ENCODE measurements around the gene ADCY9.

Gene ADCY9

DNA sequence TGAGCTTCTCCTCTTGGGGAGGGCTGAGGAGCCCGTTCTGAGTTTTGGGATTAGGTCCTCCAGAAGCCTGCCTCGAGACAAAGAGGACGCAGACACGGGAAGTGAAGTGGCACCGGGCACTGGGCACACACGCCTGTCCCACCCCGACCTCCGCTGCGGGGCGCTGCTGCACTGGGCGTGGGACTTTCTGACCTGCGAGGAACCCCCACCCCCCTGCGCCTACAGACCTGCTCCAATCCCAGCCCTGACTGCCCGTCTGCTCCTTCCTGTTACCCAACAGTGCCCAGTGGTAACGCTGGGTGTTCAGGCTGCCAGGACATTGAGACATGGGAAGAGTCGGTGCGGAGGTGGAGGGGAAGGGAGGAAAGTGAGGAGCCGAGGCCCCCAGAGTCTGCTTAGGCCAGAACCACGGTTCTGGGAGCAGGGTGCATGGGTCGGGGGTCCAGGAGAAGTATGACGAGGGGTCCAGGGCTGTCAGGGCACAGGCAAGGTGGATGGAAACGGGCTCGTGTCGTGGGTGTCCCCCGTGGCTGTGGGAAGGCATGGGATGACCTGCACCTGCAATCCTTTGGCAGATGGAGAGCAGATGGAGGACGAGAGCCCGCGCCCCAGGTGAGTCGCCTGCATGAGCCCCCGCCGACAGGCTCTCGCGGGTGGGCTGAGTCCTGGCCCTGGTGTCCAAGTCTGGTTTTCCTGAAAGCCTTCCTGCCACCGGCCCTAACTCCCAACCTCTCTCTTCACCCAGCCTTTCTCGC lies 123.8 kb downstream of the ADCY9 start:
- TF ChIP-seq, protein P1, sequence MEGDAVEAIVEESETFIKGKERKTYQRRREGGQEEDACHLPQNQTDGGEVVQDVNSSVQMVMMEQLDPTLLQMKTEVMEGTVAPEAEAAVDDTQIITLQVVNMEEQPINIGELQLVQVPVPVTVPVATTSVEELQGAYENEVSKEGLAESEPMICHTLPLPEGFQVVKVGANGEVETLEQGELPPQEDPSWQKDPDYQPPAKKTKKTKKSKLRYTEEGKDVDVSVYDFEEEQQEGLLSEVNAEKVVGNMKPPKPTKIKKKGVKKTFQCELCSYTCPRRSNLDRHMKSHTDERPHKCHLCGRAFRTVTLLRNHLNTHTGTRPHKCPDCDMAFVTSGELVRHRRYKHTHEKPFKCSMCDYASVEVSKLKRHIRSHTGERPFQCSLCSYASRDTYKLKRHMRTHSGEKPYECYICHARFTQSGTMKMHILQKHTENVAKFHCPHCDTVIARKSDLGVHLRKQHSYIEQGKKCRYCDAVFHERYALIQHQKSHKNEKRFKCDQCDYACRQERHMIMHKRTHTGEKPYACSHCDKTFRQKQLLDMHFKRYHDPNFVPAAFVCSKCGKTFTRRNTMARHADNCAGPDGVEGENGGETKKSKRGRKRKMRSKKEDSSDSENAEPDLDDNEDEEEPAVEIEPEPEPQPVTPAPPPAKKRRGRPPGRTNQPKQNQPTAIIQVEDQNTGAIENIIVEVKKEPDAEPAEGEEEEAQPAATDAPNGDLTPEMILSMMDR (IDR thresholded peaks at IDR 0.05; ENCODE audit: borderline replicate concordance, control extremely low read depth, extremely low read depth, insufficient read depth, missing control alignments), result no peak
- in situ Hi-C loops (cut with MboI; ENCODE audit: low sequenced_read_pairs, unreplicated experiment), result no loop called here
- DNase-seq (ENCODE audit: low spot score), result no peak

DNA sequence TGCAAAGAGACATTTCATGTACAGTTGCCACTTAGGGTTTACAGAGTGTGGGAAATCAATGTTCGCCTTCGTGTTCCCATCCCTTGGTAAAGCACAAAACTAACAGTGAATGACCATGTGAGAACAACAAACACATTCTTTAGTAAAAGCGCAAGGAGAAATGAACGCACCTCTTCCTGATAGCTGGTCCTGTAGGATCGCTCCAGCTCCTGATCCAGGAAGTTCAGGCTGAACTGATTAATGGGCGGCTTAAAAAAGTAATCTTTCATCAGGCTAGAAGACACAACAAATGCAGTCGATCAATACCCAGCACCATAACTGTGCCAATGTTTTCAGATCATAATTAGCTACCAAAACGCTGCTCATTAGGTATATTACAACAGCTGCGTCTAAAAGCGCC lies 127.4 kb downstream of the ADCY9 start:
- TF ChIP-seq, protein P1 (IDR thresholded peaks at IDR 0.05; ENCODE audit: borderline replicate concordance, control extremely low read depth, extremely low read depth, insufficient read depth, missing control alignments), result no peak
- in situ Hi-C loops (cut with MboI; ENCODE audit: low sequenced_read_pairs, unreplicated experiment), result no loop called here
- DNase-seq (ENCODE audit: low spot score), result no peak

DNA sequence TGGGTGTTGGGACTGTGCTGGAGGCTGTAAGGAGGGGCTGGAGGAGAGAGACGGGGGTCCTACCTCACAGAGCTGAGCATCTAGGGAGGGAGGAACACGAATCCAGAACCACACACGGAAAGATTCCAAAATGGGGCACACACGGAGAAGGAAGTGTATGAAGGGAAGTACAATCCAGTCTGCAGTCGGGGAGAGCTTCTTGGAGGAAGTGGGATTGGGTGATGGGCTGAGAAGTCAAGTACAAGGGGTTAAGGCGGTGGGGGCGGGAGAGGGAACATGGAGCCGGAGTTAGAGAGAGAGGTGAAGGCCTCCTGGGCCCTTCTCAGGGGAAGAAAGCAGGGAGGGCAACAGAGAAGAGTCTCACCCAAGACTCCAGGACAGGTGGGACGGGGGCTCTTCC lies 128.2 kb downstream of the ADCY9 start:
- DNase-seq (ENCODE audit: low spot score), result no peak
- TF ChIP-seq, protein P1 (IDR thresholded peaks at IDR 0.05; ENCODE audit: borderline replicate concordance, control extremely low read depth, extremely low read depth, insufficient read depth, missing control alignments), result no peak
- in situ Hi-C loops (cut with MboI; ENCODE audit: low sequenced_read_pairs, unreplicated experiment), result no loop called here

DNA sequence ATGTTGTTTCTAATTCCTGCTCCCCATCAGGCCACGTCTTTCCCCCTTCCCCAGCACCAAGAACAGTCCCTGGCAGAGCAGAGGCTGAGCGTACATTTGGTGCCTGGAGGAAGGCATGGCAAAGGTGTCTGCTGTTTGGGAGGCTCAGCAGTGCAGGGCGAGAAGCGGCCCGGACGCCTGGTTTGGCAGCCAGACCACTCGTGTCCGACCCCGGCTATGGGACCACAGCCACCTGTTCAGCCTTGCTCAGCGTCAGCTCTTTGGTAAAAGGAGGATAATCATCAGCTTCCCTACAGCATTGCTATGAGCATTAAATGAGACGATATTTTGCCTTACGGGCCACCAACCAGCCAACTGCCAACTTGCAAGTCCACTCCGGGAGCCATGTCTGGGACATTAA lies 129.0 kb downstream of the ADCY9 start:
- in situ Hi-C loops (cut with MboI; ENCODE audit: low sequenced_read_pairs, unreplicated experiment), result no loop called here
- no peak for DNase-seq (ENCODE audit: low spot score)
- TF ChIP-seq, protein P1 (IDR thresholded peaks at IDR 0.05; ENCODE audit: borderline replicate concordance, control extremely low read depth, extremely low read depth, insufficient read depth, missing control alignments), result no peak

DNA sequence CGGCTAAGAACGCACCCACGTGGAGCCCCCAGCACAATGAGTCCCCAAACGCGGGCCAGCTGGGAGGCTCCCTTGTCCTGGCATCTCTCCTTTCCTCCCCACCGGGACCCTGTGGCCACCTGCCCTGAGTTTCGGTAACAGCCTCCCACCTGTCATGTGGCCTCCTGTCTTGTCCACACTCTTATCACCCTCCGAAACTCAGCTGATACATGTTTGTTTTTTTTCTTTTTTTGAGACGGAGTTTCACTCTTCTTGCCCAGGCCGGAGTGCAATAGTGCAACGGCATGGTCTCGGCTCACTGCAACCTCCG lies 130.1 kb downstream of the ADCY9 start:
- TF ChIP-seq, protein P1 (IDR thresholded peaks at IDR 0.05; ENCODE audit: borderline replicate concordance, control extremely low read depth, extremely low read depth, insufficient read depth, missing control alignments), result no peak
- no peak for DNase-seq (ENCODE audit: low spot score)
- in situ Hi-C loops (cut with MboI; ENCODE audit: low sequenced_read_pairs, unreplicated experiment), result no loop called here

DNA sequence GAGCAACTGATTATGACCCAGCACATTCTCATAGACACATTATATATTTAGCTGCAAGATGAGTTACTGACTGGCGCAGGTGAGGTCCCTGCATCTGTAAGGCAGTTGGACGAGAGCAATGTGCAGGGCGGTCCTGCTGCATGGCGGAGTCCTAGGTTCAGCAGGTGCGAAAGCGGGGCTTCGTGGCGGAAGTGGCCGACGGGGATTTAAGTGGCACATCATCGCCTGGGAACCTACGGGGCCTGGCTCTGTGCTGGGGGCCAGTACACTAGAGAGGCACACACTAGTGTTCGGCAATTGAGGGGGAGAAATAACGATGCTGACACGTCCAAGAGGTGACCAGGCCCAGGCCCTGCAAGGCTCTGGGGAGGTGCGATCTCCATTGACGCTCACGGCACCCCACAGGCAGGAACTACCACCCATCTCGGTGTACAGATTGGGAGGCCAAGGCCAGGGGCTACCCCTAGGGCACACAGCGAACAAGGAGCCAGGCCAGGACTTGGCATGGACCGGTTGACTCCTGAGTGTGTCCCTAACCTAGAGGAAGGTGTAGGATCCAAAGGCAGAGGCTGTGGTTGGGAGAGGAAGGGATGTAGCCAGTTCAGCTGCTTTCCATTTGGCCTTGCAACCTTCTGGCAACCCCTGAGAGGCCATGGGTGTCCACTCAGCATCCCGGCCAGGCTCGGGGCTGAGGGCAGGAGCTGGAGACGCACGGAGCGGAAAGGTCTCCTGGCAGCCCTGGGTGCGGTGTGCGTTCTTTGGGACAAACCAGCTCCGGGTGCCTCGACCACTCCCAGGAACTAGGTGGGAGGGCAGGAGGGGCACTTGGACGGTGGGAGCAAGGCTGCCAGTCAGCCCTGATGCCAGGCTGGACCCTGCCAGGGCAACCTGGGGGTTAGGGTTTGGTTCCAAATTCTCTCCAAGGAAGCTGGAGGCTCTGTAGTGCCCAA lies 131.9 kb downstream of the ADCY9 start:
- DNase-seq (ENCODE audit: low spot score), result no peak
- TF ChIP-seq, protein P1 (IDR thresholded peaks at IDR 0.05; ENCODE audit: borderline replicate concordance, control extremely low read depth, extremely low read depth, insufficient read depth, missing control alignments), result no peak
- in situ Hi-C loops (cut with MboI; ENCODE audit: low sequenced_read_pairs, unreplicated experiment), result no loop called here
